ENCODE data around the gene GLOD4. TPM values are rescaled to one million over a fixed set of nuclear protein-coding genes. Genes with fewer than 3 reads are reported as not detected.

GLOD4 gene
- total and polyA plus RNA-seq, 10 of the 15 experiments (the other 5 are each of a cell fraction or from before 2014, with no cell fraction given), result 40.8 to 107 (median 81.2) TPM

DNA sequence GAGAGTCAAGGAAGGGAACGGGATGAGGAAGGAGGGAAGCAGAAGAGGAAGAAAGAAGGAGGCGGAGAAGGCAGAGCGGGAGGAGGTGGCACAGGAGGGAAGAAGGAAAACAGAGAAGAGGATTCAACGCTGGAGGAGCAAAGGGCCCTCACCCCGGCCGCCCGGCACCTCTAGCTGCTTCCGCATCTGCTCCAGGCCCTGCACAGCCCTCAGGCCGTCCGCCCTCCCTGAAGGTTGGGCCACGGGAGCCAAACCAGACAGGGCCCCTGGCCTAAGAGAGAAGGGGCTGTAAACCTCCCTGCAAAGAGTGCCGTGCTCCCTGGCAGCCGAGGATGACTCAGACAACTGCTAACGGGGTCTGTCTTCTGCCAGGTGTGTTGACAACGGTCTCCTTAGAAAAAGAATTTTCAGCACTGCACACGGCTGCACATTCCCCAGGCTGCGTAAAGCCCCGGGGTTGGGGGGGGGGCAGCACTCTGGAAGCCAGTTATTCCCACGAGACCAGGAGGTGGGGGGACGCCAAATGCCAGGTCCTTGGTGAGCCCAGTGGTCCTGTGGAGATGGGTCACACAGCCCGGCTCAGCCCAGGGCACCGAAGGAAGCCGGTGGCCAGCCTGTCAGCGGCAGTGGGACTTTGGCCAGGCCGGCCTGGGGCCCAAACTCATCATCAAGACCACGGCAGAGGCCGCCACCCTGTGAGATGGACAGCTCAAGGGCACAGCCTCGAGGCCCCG lies 29.1 kb upstream of the GLOD4 start:
- ATAC-seq (peak; percentile 48; the same call in 2 of the 3 replicates), FAIRE-seq (no peak), DNase-seq (ENCODE audit: low read depth, low spot score) (no peak)
- H3K27ac ChIP-seq (ENCODE audit: control insufficient read depth, insufficient read depth), result no peak overlapping the region
- H3K9me3 ChIP-seq (replicated peaks; ENCODE audit: control insufficient read depth, insufficient read depth, low read length), result no peaks in the 10 kb centered on the region
- ChIA-PET POLR2A (no interaction called here), CTCF (no interaction called here), SMC1A (ENCODE audit: uncharacterized antibody, unreplicated experiment) (no interaction called here), RAD21 (ENCODE audit: unreplicated experiment) (no interaction called here)
- no peak overlapping the region for H2AFZ ChIP-seq (ENCODE audit: control insufficient read depth, low read depth, low read length)
- no peaks in the 10 kb centered on the region for H3K79me2 ChIP-seq (ENCODE audit: control insufficient read depth, insufficient read depth, low read length)
- H3K9ac ChIP-seq (ENCODE audit: control insufficient read depth, insufficient read depth, low read length), result no peak overlapping the region
- in situ Hi-C loops (cut with MboI), result no loop called here
- no peak overlapping the region for H3K4me3 ChIP-seq
- H3K36me3 ChIP-seq (ENCODE audit: control insufficient read depth in 2 of 2, insufficient read depth in 2 of 2, low read length in 1 of 2), result no peaks in the 10 kb centered on the region
- no peak overlapping the region for H3K4me2 ChIP-seq (ENCODE audit: control insufficient read depth, insufficient read depth)
- no peaks in the 10 kb centered on the region for H3K4me1 ChIP-seq (ENCODE audit: control insufficient read depth, insufficient read depth, low read length)
- BruUV-seq (replicated peaks), result no TSS peak
- no peak for TF ChIP-seq SIX5 (IDR thresholded peaks at IDR 0.05; ENCODE audit: low read depth, low read length, severe bottlenecking)
- TF ChIP-seq, protein P1, sequence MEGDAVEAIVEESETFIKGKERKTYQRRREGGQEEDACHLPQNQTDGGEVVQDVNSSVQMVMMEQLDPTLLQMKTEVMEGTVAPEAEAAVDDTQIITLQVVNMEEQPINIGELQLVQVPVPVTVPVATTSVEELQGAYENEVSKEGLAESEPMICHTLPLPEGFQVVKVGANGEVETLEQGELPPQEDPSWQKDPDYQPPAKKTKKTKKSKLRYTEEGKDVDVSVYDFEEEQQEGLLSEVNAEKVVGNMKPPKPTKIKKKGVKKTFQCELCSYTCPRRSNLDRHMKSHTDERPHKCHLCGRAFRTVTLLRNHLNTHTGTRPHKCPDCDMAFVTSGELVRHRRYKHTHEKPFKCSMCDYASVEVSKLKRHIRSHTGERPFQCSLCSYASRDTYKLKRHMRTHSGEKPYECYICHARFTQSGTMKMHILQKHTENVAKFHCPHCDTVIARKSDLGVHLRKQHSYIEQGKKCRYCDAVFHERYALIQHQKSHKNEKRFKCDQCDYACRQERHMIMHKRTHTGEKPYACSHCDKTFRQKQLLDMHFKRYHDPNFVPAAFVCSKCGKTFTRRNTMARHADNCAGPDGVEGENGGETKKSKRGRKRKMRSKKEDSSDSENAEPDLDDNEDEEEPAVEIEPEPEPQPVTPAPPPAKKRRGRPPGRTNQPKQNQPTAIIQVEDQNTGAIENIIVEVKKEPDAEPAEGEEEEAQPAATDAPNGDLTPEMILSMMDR (IDR thresholded peaks at IDR 0.05 in 2 of 3, conservative IDR thresholded peaks at IDR 0.05 in 1 of 3; ENCODE audit: control insufficient read depth in 2 of 3, extremely low read depth in 1 of 3, insufficient read depth in 1 of 3, low read depth in 3 of 3, low read length in 3 of 3), result no peak
- no peak for TF ChIP-seq TCF7 (IDR thresholded peaks at IDR 0.05; ENCODE audit: borderline replicate concordance)
- TF ChIP-seq TCF12 (IDR thresholded peaks at IDR 0.05; ENCODE audit: low read depth, low read length), result no peak
- no peak for TF ChIP-seq NR2C2 (IDR thresholded peaks at IDR 0.05; ENCODE audit: borderline replicate concordance, control insufficient read depth, insufficient read length, low read depth)
- TF ChIP-seq STAT1 (conservative IDR thresholded peaks at IDR 0.05), result no peak
- no peak for TF ChIP-seq RB1 (IDR thresholded peaks at IDR 0.05; ENCODE audit: borderline replicate concordance)
- TF ChIP-seq CHD2 (IDR thresholded peaks at IDR 0.05; ENCODE audit: borderline replicate concordance, low read depth, low read length), result no peak
- no peak for TF ChIP-seq MYC (IDR thresholded peaks at IDR 0.05; ENCODE audit: insufficient read depth, insufficient read length, insufficient replicate concordance, low read length, severe bottlenecking)
- TF ChIP-seq CBFB (IDR thresholded peaks at IDR 0.05; ENCODE audit: low read depth), result no peak
- H3K27me3 ChIP-seq (replicated peaks in 1 of 2; ENCODE audit: control insufficient read depth in 2 of 2, insufficient read depth in 2 of 2, low read length in 1 of 2), result no peaks in the 10 kb centered on the region
- intact Hi-C loops (cut with micrococcal nuclease; ENCODE audit: unreplicated experiment), result no loop called here
- WGBS (ENCODE audit: insufficient coverage, insufficient replicate concordance, low lambda C conversion rate, missing lambda C conversion rate), result 43% methylated on average over 23 of the region's 29 CpGs
- no peaks in the 10 kb centered on the region for H4K20me1 ChIP-seq (ENCODE audit: control insufficient read depth, insufficient read depth)

Data from GM12878 (cell line).